Ascending aorta (tissue), 2 donors: ENCODE data around the gene GRAMD1A. TPM values are rescaled to one million over a fixed set of nuclear protein-coding genes. Genes with fewer than 3 reads are reported as not detected.

ENCODE experiments used
- DNase-seq, 2 donors: peaks; one replicate each; pipeline ENCODE4 v3.0.0-alpha.2; 2019; ENCODE audit warnings: low spot score in 2 of 2
- H3K27ac ChIP-seq, 2 donors: fragments of 200-600 bp; sonication (generic); one replicate each; pipeline ENCODE4 v1.5.1; 2016 to 2017; ENCODE audit warnings: mild to moderate bottlenecking in 1 of 2
- H3K27me3 ChIP-seq: fragments of 200-600 bp; sonication (generic); one replicate; pipeline ENCODE4 v1.5.1; 2017
- H3K36me3 ChIP-seq, 2 donors: fragments of 200-600 bp; sonication (generic); one replicate each; pipeline ENCODE4 v1.5.1; 2016
- H3K4me1 ChIP-seq, 2 donors: fragments of 200-600 bp; sonication (generic); one replicate each; pipeline ENCODE4 v1.5.1; 2016 to 2017; ENCODE audit warnings: mild to moderate bottlenecking in 1 of 2
- H3K4me3 ChIP-seq, 2 donors: fragments of 200-600 bp; sonication (generic); one replicate each; pipeline ENCODE4 v1.5.1; 2016 to 2017; ENCODE audit warnings: mild to moderate bottlenecking in 1 of 2
- H3K9me3 ChIP-seq, 2 donors: fragments of 200-600 bp; sonication (generic); one replicate each; pipeline ENCODE4 v1.5.1; 2016
- intact Hi-C: fragments of 100-400 bp; cut with DNase I; formaldehyde crosslinking; loops from one replicate; pipeline ENCODE4 v1.15.1; 2023
- total RNA-seq: library from RNA; depleted of rRNA; stranded (reverse); fragments of >200 nt; gene quantifications from one replicate; pipeline ENCODE4 v1.1.0, GENCODE V29; 2016
- TF ChIP-seq, protein P1 (sequence below), 3 experiments: fragments of 200-600 bp in 2 of 3; fragments of 450-650 bp in 1 of 3; sonication (generic) in 2 of 3; IDR thresholded peaks; one replicate each; pipeline ENCODE4 v1.5.1; 2016 to 2019; ENCODE audit warnings: antibody characterized with exemption in 3 of 3, mild to moderate bottlenecking in 1 of 3, moderate library complexity in 1 of 3

GRAMD1A gene
- 103 TPM for total RNA-seq

- intact Hi-C loops, result loop anchor here (1.0 to 2.0 kb wide), 2 partner anchors 32 to 139 kb away; partner anchors contain the start of gene FXYD1
- H3K4me1 ChIP-seq, result peaks cover 9 to 22% of the 10 kb centered on the region in 2 donors
Observed at GRCh38 chr19:34999498-35000337, at the start of gene GRAMD1A. Gene GRAMD1A (plus strand): TSS chr19:35000323. CDS start chr19:35000479, 156 bp downstream.

DNA sequence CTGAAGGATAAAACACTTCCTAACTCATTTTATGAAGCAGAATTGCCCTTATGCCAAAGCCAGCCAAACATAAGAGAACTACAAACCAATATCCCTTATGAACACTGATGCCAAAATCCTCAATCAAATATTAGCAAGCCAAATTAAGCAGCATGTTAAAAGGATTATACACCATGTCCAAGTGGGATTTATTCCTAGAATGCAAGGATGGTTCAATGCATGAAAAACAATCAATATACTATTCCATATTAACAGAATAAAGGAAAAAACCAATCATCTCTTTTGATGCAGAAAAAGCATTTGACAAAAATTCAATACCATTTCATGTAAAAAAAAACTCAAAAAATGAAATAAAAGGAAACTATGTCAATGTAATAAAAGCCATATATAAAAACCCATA lies 47.0 kb upstream of the GRAMD1A start:
- Histone ChIP-seq H3K4me1 (no peaks in the 10 kb centered on the region), H3K36me3 (peaks cover 20 to 41% of the 10 kb centered on the region in 2 donors), H3K4me3 (no peak overlapping the region), H3K27ac (no peak overlapping the region), H3K9me3 (peaks cover 34 to 93% of the 10 kb centered on the region in 2 donors), H3K27me3 (no peaks in the 10 kb centered on the region)
- TF ChIP-seq, protein P1, sequence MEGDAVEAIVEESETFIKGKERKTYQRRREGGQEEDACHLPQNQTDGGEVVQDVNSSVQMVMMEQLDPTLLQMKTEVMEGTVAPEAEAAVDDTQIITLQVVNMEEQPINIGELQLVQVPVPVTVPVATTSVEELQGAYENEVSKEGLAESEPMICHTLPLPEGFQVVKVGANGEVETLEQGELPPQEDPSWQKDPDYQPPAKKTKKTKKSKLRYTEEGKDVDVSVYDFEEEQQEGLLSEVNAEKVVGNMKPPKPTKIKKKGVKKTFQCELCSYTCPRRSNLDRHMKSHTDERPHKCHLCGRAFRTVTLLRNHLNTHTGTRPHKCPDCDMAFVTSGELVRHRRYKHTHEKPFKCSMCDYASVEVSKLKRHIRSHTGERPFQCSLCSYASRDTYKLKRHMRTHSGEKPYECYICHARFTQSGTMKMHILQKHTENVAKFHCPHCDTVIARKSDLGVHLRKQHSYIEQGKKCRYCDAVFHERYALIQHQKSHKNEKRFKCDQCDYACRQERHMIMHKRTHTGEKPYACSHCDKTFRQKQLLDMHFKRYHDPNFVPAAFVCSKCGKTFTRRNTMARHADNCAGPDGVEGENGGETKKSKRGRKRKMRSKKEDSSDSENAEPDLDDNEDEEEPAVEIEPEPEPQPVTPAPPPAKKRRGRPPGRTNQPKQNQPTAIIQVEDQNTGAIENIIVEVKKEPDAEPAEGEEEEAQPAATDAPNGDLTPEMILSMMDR (IDR thresholded peaks at IDR 0.05), result no peak
- DNase-seq, result no peak
- intact Hi-C loops, result no loop called here

More at GRCh38 chr19:34999498-35000337, at the start of gene GRAMD1A:
- no peaks in the 10 kb centered on the region for H3K9me3 ChIP-seq
- TF ChIP-seq, protein P1 (IDR thresholded peaks at IDR 0.05), result no peak
- peak; percentile 84 to 93 for DNase-seq
- H3K4me3 ChIP-seq, result peak within 1 kb of the TSS; percentile 94 to 99
- peaks cover 0 to 5% of the 10 kb centered on the region in 2 donors for H3K36me3 ChIP-seq
- no peaks in the 10 kb centered on the region for H3K27me3 ChIP-seq
- H3K27ac ChIP-seq, result peak within 1 kb of the TSS; percentile 95 to 100

GRCh38 chr19:34957830-34958751 lies 42.0 kb upstream of the GRAMD1A start:
- H3K4me3 ChIP-seq, result peak overlapping the region in 1 of 2 donors; percentile 8
- peaks cover 39 to 78% of the 10 kb centered on the region in 2 donors for H3K9me3 ChIP-seq
- intact Hi-C loops, result no loop called here
- no peak for DNase-seq
- peaks cover 4 to 6% of the 10 kb centered on the region in 2 donors for H3K4me1 ChIP-seq
- TF ChIP-seq, protein P1 (IDR thresholded peaks at IDR 0.05), result no peak
- H3K27me3 ChIP-seq, result no peaks in the 10 kb centered on the region
- peaks cover 41 to 64% of the 10 kb centered on the region in 2 donors for H3K36me3 ChIP-seq
- H3K27ac ChIP-seq, result no peak overlapping the region

DNA sequence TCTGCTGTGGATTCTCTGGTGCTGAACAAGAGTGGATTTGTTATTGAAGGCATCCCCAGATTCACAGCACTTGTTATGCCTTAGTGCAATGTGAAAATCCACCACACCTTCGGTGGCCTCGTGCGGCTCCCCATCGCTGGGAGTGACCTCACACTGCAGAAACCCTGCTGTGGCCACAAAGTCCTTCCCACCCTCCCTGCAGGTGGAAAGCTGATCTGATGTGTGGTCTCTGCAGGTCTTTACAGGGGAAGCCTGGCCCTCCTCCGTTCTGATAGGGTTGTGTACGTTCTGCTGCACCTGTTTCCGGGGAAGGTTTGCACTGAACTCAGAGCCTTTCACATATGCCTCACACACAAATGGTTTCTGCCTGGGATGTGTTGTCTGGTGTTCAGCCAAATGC lies 41.1 kb upstream of the GRAMD1A start:
- intact Hi-C loops, result no loop called here
- Histone ChIP-seq H3K27ac (no peak overlapping the region), H3K9me3 (peaks cover 39 to 68% of the 10 kb centered on the region in 2 donors), H3K27me3 (no peaks in the 10 kb centered on the region), H3K4me3 (peak overlapping the region in 1 of 2 donors; percentile 8), H3K36me3 (peaks cover 41 to 63% of the 10 kb centered on the region in 2 donors), H3K4me1 (peaks cover 4 to 9% of the 10 kb centered on the region in 2 donors)
- TF ChIP-seq, protein P1 (IDR thresholded peaks at IDR 0.05), result no peak
- DNase-seq, result no peak

DNA sequence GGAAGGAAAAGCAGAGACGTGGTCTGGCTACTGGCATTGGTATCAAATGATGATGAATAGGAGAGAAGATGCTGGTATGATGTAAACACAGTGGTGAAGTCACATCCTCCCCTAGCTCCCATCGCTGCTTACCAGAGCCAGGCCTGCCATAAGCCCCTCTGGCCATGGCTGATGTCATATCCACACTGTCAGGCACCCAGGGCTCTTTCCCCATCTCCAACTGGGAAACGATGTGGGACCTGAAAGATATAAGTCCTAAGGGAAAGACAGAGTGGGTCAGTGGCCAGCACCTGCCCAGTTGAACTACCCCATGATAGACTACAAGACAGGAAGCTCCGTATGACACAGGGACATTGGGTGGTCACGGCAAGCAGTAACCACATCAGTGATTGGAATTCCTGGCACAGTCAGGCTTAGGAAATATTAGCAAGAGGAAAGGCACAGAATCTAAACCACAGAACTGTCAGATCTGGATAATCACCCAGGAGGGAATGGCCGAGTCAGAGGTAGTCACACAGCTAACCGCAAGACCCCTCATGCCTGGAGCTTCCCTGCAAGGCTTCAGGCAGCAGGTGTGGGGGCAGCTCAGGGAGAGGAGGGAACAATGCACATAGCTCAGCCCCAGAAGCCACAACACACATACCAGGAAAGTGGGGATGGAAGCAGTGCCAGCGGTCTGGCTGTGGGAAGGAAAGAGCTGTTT lies 39.9 kb upstream of the GRAMD1A start:
- H3K4me1 ChIP-seq, result peaks cover 4 to 9% of the 10 kb centered on the region in 2 donors
- H3K9me3 ChIP-seq, result peaks cover 35 to 57% of the 10 kb centered on the region in 2 donors
- H3K36me3 ChIP-seq, result peaks cover 41 to 56% of the 10 kb centered on the region in 2 donors
- no peak for DNase-seq
- H3K27me3 ChIP-seq, result no peaks in the 10 kb centered on the region
- intact Hi-C loops, result no loop called here
- H3K27ac ChIP-seq, result no peak overlapping the region
- no peak overlapping the region for H3K4me3 ChIP-seq
- TF ChIP-seq, protein P1 (IDR thresholded peaks at IDR 0.05), result no peak
